Neural crest cell (in vitro differentiated cells): ENCODE results near the gene MTX1. TPM values are rescaled to one million over a fixed set of nuclear protein-coding genes. Genes with fewer than 3 reads are reported as not detected.

Experiments used
- DNase-seq: peaks from one replicate; pipeline ENCODE4 v3.0.0; 2021; ENCODE audit warnings: low read depth, mixed read lengths, low spot score
- H3K27ac Mint-ChIP-seq: one replicate; pipeline ENCODE4 v1.8.0; 2021; ENCODE audit warnings: mild to moderate bottlenecking, mixed read lengths; ENCODE audit not compliant: unreplicated experiment
- H3K27me3 Mint-ChIP-seq: 2 replicates; pipeline ENCODE4 v1.8.0; 2021; ENCODE audit warnings: low read depth, mild to moderate bottlenecking, mixed read lengths
- H3K36me3 Mint-ChIP-seq: 2 replicates; pipeline ENCODE4 v1.8.0; 2021; ENCODE audit warnings: low read depth, mild to moderate bottlenecking, mixed read lengths
- H3K4me1 Mint-ChIP-seq: 2 replicates; pipeline ENCODE4 v1.8.0; 2021; ENCODE audit warnings: mixed read lengths
- H3K4me3 Mint-ChIP-seq: one replicate; pipeline ENCODE4 v1.8.0; 2021; ENCODE audit warnings: mild to moderate bottlenecking, mixed read lengths
- H3K9me3 Mint-ChIP-seq: 2 replicates; pipeline ENCODE4 v1.8.0; 2021; ENCODE audit warnings: mixed read lengths
- CTCF ChIP-seq: fragments of 200-600 bp; sonication (generic); conservative IDR thresholded peaks from 2 replicates; pipeline ENCODE4 v1.5.0; 2021; ENCODE audit warnings: antibody characterized with exemption, mild to moderate bottlenecking
- total RNA-seq: library from RNA; stranded (reverse); gene quantifications from 2 replicates; pipeline ENCODE4 v1.2.1, GENCODE V29; 2021

Gene MTX1
- total RNA-seq, 1 donor from 2014 or later = 38.3 TPM

- Mint-ChIP-seq H3K27me3 (peaks cover 3% of the 10 kb centered on the region), H3K36me3 (peaks cover 9% of the 10 kb centered on the region), H3K4me3 (peak within 1 kb of the TSS; percentile 100), H3K27ac (peak within 1 kb of the TSS; percentile 97), H3K9me3 (no peaks in the 10 kb centered on the region), H3K4me1 (peaks cover 36% of the 10 kb centered on the region)
- no peak for DNase-seq
- no peak for TF ChIP-seq CTCF
These were observed 34.8 kb upstream of the MTX1 start, which contains the start of gene TRIM46 for GRCh38 chr1:155173478-155174323. Gene TRIM46 (plus strand): TSS chr1:155173849. CDS start chr1:155173967, 118 bp downstream.

- Mint-ChIP-seq H3K36me3 (peaks cover 6% of the 10 kb centered on the region), H3K27me3 (peaks cover 3% of the 10 kb centered on the region), H3K4me3 (peak overlapping the region; percentile 100), H3K9me3 (no peaks in the 10 kb centered on the region), H3K27ac (peak overlapping the region; percentile 57), H3K4me1 (peaks cover 41% of the 10 kb centered on the region)
- no peak for TF ChIP-seq CTCF
- no peak for DNase-seq
These were observed 33.9 kb upstream of the MTX1 start for GRCh38 chr1:155174324-155175280.

GRCh38 chr1:155175281-155175926 lies 33.1 kb upstream of the MTX1 start:
- no peak for DNase-seq
- Mint-ChIP-seq H3K27ac (no peak overlapping the region), H3K4me3 (peak overlapping the region; percentile 100), H3K27me3 (peaks cover 3% of the 10 kb centered on the region), H3K9me3 (no peaks in the 10 kb centered on the region), H3K4me1 (peaks cover 41% of the 10 kb centered on the region), H3K36me3 (peaks cover 5% of the 10 kb centered on the region)
- no peak for TF ChIP-seq CTCF

GRCh38 chr1:155175927-155176371 lies 32.5 kb upstream of the MTX1 start:
- Mint-ChIP-seq H3K9me3 (no peaks in the 10 kb centered on the region), H3K36me3 (peaks cover 5% of the 10 kb centered on the region), H3K27me3 (peaks cover 3% of the 10 kb centered on the region), H3K27ac (no peak overlapping the region), H3K4me1 (peaks cover 41% of the 10 kb centered on the region), H3K4me3 (peak overlapping the region; percentile 73)
- DNase-seq = no peak
- TF ChIP-seq CTCF = no peak

- TF ChIP-seq CTCF = peak; percentile 90
- Mint-ChIP-seq H3K27ac (no peak overlapping the region), H3K4me3 (peak overlapping the region; percentile 73), H3K36me3 (peaks cover 5% of the 10 kb centered on the region), H3K27me3 (peaks cover 3% of the 10 kb centered on the region), H3K9me3 (no peaks in the 10 kb centered on the region), H3K4me1 (peaks cover 41% of the 10 kb centered on the region)
- DNase-seq = peak; percentile 87
These were observed 31.9 kb upstream of the MTX1 start for GRCh38 chr1:155176544-155177071.
